GM23338 (cell line): ENCODE data around the gene PLP2.

Experiments used
- CREB1 ChIP-seq: fragments of 250-450 bp; sonication (Bioruptor Pico); IDR thresholded peaks from 2 replicates; pipeline ENCODE4 v1.5.0; 2020; ENCODE audit warnings: low read depth, mild to moderate bottlenecking, moderate library complexity
- EZH2 ChIP-seq: fragments of 200-600 bp; sonication (generic); IDR thresholded peaks from one replicate; pipeline ENCODE4 v1.8.0; 2017; ENCODE audit warnings: antibody characterized with exemption, mild to moderate bottlenecking, low read depth; ENCODE audit not compliant: unreplicated experiment
- EZH2phosphoT487 ChIP-seq: fragments of 200-600 bp; sonication (generic); IDR thresholded peaks from one replicate; pipeline ENCODE4 v1.8.1; 2018; ENCODE audit warnings: antibody characterized with exemption; ENCODE audit not compliant: unreplicated experiment
- JUNB ChIP-seq: IDR thresholded peaks from one replicate; pipeline ENCODE4 v1.6.1; 2016; ENCODE audit warnings: antibody characterized with exemption; ENCODE audit not compliant: unreplicated experiment
- NANOG ChIP-seq: IDR thresholded peaks from 2 replicates; pipeline ENCODE4 v1.6.1; 2016; ENCODE audit warnings: antibody characterized with exemption, borderline replicate concordance
- POLR2AphosphoS5 ChIP-seq: IDR thresholded peaks from 2 replicates; pipeline ENCODE4 v1.6.1; 2016; ENCODE audit warnings: antibody characterized with exemption, low read depth
- STAT1 ChIP-seq: IDR thresholded peaks from one replicate; pipeline ENCODE4 v1.6.1; 2016; ENCODE audit warnings: antibody characterized with exemption; ENCODE audit not compliant: unreplicated experiment
- ZNF114 ChIP-seq: fragments of 250-450 bp; sonication (Bioruptor Pico); IDR thresholded peaks from 2 replicates; pipeline ENCODE4 v1.5.0; 2020; ENCODE audit warnings: mild to moderate bottlenecking, moderate library complexity
- ZNF331 ChIP-seq: fragments of 250-450 bp; sonication (Bioruptor Pico); IDR thresholded peaks from 2 replicates; pipeline ENCODE4 v1.5.0; 2020; ENCODE audit warnings: low read depth, mild to moderate bottlenecking, moderate library complexity
- TF ChIP-seq, protein P1 (sequence below), 2 experiments: fragments of 200-600 bp in 1 of 2; sonication (generic) in 1 of 2; conservative IDR thresholded peaks; 2 replicates each; pipeline versions ENCODE4 v1.5.1 to v1.6.1; 2016 to 2017; ENCODE audit warnings: antibody characterized with exemption in 2 of 2, low read depth in 2 of 2, mild to moderate bottlenecking in 2 of 2, moderate library complexity in 1 of 2
- TF ChIP-seq, protein P2 (sequence below): IDR thresholded peaks from one replicate; pipeline ENCODE4 v1.6.1; 2018; ENCODE audit warnings: antibody characterized with exemption; ENCODE audit not compliant: unreplicated experiment
- TF ChIP-seq, protein P3 (sequence below): IDR thresholded peaks from 2 replicates; pipeline ENCODE4 v1.6.1; 2016; ENCODE audit warnings: antibody characterized with exemption
- TF ChIP-seq, protein P4 (sequence below): fragments of 250-450 bp; sonication (Bioruptor Pico); IDR thresholded peaks from 2 replicates; pipeline ENCODE4 v1.5.0; 2020; ENCODE audit warnings: mild to moderate bottlenecking, moderate library complexity

DNA sequence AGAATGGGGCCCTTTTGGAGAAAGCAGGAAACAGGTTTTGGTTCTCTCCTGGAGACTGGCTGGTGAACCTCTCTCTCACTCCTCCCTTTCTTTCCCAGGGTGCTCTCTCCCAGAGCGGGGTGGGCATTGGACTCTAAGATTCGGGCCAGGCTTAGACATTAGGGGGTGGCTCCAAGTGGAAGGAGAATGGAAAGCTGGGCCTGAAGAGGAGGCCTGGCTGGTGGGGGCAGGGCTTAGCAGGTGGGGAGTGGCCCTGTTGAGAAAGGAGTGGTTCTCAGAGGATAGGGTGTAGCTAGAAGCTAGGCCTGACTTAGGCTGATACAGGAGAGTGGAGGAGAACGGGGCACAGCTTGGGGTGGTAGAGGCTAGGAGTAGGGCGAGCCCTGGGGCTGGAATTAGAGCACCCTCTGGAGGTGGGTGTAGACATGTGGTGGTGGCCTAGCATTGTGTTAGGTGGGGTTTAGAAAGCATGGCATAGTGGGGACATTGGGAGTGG, 5.7 kb downstream of the PLP2 start:
- TF ChIP-seq EZH2phosphoT487 (no peak), EZH2 (no peak), POLR2AphosphoS5 (no peak), CREB1 (CRISPR knock-in tag) (no peak), STAT1 (no peak), JUNB (no peak), NANOG (no peak), ZNF331 (no peak), ZNF114 (CRISPR knock-in tag) (no peak)
- TF ChIP-seq, protein P1, sequence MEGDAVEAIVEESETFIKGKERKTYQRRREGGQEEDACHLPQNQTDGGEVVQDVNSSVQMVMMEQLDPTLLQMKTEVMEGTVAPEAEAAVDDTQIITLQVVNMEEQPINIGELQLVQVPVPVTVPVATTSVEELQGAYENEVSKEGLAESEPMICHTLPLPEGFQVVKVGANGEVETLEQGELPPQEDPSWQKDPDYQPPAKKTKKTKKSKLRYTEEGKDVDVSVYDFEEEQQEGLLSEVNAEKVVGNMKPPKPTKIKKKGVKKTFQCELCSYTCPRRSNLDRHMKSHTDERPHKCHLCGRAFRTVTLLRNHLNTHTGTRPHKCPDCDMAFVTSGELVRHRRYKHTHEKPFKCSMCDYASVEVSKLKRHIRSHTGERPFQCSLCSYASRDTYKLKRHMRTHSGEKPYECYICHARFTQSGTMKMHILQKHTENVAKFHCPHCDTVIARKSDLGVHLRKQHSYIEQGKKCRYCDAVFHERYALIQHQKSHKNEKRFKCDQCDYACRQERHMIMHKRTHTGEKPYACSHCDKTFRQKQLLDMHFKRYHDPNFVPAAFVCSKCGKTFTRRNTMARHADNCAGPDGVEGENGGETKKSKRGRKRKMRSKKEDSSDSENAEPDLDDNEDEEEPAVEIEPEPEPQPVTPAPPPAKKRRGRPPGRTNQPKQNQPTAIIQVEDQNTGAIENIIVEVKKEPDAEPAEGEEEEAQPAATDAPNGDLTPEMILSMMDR (conservative IDR thresholded peaks at IDR 0.05; ENCODE audit: low read depth in 2 of 2) = peak in 1 of 2 experiments; percentile 48; a peak in 1 of 4 replicates
- TF ChIP-seq, protein P2, sequence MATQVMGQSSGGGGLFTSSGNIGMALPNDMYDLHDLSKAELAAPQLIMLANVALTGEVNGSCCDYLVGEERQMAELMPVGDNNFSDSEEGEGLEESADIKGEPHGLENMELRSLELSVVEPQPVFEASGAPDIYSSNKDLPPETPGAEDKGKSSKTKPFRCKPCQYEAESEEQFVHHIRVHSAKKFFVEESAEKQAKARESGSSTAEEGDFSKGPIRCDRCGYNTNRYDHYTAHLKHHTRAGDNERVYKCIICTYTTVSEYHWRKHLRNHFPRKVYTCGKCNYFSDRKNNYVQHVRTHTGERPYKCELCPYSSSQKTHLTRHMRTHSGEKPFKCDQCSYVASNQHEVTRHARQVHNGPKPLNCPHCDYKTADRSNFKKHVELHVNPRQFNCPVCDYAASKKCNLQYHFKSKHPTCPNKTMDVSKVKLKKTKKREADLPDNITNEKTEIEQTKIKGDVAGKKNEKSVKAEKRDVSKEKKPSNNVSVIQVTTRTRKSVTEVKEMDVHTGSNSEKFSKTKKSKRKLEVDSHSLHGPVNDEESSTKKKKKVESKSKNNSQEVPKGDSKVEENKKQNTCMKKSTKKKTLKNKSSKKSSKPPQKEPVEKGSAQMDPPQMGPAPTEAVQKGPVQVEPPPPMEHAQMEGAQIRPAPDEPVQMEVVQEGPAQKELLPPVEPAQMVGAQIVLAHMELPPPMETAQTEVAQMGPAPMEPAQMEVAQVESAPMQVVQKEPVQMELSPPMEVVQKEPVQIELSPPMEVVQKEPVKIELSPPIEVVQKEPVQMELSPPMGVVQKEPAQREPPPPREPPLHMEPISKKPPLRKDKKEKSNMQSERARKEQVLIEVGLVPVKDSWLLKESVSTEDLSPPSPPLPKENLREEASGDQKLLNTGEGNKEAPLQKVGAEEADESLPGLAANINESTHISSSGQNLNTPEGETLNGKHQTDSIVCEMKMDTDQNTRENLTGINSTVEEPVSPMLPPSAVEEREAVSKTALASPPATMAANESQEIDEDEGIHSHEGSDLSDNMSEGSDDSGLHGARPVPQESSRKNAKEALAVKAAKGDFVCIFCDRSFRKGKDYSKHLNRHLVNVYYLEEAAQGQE = no peak
- TF ChIP-seq, protein P3, sequence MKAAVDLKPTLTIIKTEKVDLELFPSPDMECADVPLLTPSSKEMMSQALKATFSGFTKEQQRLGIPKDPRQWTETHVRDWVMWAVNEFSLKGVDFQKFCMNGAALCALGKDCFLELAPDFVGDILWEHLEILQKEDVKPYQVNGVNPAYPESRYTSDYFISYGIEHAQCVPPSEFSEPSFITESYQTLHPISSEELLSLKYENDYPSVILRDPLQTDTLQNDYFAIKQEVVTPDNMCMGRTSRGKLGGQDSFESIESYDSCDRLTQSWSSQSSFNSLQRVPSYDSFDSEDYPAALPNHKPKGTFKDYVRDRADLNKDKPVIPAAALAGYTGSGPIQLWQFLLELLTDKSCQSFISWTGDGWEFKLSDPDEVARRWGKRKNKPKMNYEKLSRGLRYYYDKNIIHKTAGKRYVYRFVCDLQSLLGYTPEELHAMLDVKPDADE = no peak
- TF ChIP-seq, protein P4, sequence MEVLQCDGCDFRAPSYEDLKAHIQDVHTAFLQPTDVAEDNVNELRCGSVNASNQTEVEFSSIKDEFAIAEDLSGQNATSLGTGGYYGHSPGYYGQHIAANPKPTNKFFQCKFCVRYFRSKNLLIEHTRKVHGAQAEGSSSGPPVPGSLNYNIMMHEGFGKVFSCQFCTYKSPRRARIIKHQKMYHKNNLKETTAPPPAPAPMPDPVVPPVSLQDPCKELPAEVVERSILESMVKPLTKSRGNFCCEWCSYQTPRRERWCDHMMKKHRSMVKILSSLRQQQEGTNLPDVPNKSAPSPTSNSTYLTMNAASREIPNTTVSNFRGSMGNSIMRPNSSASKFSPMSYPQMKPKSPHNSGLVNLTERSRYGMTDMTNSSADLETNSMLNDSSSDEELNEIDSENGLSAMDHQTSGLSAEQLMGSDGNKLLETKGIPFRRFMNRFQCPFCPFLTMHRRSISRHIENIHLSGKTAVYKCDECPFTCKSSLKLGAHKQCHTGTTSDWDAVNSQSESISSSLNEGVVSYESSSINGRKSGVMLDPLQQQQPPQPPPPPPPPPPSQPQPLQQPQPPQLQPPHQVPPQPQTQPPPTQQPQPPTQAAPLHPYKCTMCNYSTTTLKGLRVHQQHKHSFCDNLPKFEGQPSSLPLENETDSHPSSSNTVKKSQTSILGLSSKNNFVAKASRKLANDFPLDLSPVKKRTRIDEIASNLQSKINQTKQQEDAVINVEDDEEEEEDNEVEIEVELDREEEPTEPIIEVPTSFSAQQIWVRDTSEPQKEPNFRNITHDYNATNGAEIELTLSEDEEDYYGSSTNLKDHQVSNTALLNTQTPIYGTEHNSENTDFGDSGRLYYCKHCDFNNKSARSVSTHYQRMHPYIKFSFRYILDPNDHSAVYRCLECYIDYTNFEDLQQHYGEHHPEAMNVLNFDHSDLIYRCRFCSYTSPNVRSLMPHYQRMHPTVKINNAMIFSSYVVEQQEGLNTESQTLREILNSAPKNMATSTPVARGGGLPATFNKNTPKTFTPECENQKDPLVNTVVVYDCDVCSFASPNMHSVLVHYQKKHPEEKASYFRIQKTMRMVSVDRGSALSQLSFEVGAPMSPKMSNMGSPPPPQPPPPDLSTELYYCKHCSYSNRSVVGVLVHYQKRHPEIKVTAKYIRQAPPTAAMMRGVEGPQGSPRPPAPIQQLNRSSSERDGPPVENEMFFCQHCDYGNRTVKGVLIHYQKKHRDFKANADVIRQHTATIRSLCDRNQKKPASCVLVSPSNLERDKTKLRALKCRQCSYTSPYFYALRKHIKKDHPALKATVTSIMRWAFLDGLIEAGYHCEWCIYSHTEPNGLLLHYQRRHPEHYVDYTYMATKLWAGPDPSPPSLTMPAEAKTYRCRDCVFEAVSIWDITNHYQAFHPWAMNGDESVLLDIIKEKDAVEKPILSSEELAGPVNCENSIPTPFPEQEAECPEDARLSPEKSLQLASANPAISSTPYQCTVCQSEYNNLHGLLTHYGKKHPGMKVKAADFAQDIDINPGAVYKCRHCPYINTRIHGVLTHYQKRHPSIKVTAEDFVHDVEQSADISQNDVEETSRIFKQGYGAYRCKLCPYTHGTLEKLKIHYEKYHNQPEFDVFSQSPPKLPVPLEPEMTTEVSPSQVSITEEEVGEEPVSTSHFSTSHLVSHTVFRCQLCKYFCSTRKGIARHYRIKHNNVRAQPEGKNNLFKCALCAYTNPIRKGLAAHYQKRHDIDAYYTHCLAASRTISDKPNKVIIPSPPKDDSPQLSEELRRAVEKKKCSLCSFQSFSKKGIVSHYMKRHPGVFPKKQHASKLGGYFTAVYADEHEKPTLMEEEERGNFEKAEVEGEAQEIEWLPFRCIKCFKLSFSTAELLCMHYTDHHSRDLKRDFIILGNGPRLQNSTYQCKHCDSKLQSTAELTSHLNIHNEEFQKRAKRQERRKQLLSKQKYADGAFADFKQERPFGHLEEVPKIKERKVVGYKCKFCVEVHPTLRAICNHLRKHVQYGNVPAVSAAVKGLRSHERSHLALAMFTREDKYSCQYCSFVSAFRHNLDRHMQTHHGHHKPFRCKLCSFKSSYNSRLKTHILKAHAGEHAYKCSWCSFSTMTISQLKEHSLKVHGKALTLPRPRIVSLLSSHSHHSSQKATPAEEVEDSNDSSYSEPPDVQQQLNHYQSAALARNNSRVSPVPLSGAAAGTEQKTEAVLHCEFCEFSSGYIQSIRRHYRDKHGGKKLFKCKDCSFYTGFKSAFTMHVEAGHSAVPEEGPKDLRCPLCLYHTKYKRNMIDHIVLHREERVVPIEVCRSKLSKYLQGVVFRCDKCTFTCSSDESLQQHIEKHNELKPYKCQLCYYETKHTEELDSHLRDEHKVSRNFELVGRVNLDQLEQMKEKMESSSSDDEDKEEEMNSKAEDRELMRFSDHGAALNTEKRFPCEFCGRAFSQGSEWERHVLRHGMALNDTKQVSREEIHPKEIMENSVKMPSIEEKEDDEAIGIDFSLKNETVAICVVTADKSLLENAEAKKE = no peak
